GM19099 (cell line): ENCODE data around the gene DDX17.

Source experiments
- POLR2A ChIP-seq: IDR thresholded peaks from 3 replicates; pipeline ENCODE4 v1.6.1; 2011; ENCODE audit warnings: low read depth; ENCODE audit not compliant: insufficient read length; ENCODE audit errors: extremely low read depth

DDX17 gene

GRCh38 chr22:38482662-38483308 is 23.3 kb downstream of the DDX17 start:
- no peak for TF ChIP-seq POLR2A

GRCh38 chr22:38481871-38482332 is 24.2 kb downstream of the DDX17 start:
- no peak for TF ChIP-seq POLR2A

GRCh38 chr22:38481162-38481870 is 24.8 kb downstream of the DDX17 start:
- no peak for TF ChIP-seq POLR2A

- no peak for TF ChIP-seq POLR2A
Observed at GRCh38 chr22:38479096-38479837, 26.8 kb downstream of the DDX17 start.

- TF ChIP-seq POLR2A, result no peak
Observed at GRCh38 chr22:38477585-38477984, 28.5 kb downstream of the DDX17 start.

GRCh38 chr22:38474003-38474607 is 32.0 kb downstream of the DDX17 start:
- TF ChIP-seq POLR2A, result no peak

- no peak for TF ChIP-seq POLR2A
Observed at GRCh38 chr22:38471237-38471636, 34.9 kb downstream of the DDX17 start.

GRCh38 chr22:38469306-38469781 is 36.8 kb downstream of the DDX17 start:
- no peak for TF ChIP-seq POLR2A

- TF ChIP-seq POLR2A, result no peak
Observed at GRCh38 chr22:38468443-38469305, 37.4 kb downstream of the DDX17 start.

- no peak for TF ChIP-seq POLR2A
Observed at GRCh38 chr22:38467904-38468442, 38.1 kb downstream of the DDX17 start, which contains the start of gene KDELR3. TSS of gene KDELR3 (plus strand) at chr22:38468096. CDS start at chr22:38468234, 138 bp downstream.

GRCh38 chr22:38467438-38467903 is 38.6 kb downstream of the DDX17 start:
- TF ChIP-seq POLR2A, result no peak

- TF ChIP-seq POLR2A, result no peak
Observed at GRCh38 chr22:38465673-38466490, 40.2 kb downstream of the DDX17 start.
